Stimulated activated naive B cell treated with anti-CD40 and anti-IgM and Interleukin-4, amounts not matched to agents 10 μg/mL and 1 μg/mL and 100 μg/mL, for 72 hours (primary cell): ENCODE data around the gene PTH2.

Experiments used
- ATAC-seq, 2 donors: fragments of 150-1000 bp; cut with Tn5 transposase; replicated peaks; 2 replicates each; pipeline ENCODE4 v1.10.0; 2021; ENCODE audit warnings: moderate library complexity in 1 of 2
- DNase-seq: peaks from one replicate; pipeline ENCODE4 v3.0.0; 2021
- H3K27ac Mint-ChIP-seq: one replicate; pipeline ENCODE4 v1.8.0; 2022; ENCODE audit warnings: mild to moderate bottlenecking, mixed read lengths
- H3K27me3 Mint-ChIP-seq, 2 donors: one replicate each; pipeline ENCODE4 v1.8.0; 2022; ENCODE audit warnings: mixed read lengths in 2 of 2
- H3K36me3 Mint-ChIP-seq, 2 donors: one replicate each; pipeline ENCODE4 v1.8.0; 2022; ENCODE audit warnings: mixed read lengths in 2 of 2, mild to moderate bottlenecking in 1 of 2
- H3K4me1 Mint-ChIP-seq, 2 donors: one replicate each; pipeline ENCODE4 v1.8.0; 2022; ENCODE audit warnings: mixed read lengths in 2 of 2, mild to moderate bottlenecking in 1 of 2
- H3K4me3 Mint-ChIP-seq, 2 donors: one replicate each; pipeline ENCODE4 v1.8.0; 2022; ENCODE audit warnings: mild to moderate bottlenecking in 2 of 2, mixed read lengths in 2 of 2, moderate library complexity in 1 of 2
- H3K9me3 Mint-ChIP-seq, 2 donors: one replicate each; pipeline ENCODE4 v1.8.0; 2022; ENCODE audit warnings: mixed read lengths in 2 of 2, mild to moderate bottlenecking in 1 of 2

Gene PTH2

GRCh38 chr19:49403404-49404187 is 19.6 kb downstream of the PTH2 start:
- H3K36me3 Mint-ChIP-seq = no peaks in the 10 kb centered on the region
- H3K27ac Mint-ChIP-seq = peak overlapping the region; percentile 84
- H3K9me3 Mint-ChIP-seq = no peaks in the 10 kb centered on the region
- peak overlapping the region in 1 of 2 donors; percentile 67 for H3K4me3 Mint-ChIP-seq
- peaks cover 3% of the 10 kb centered on the region in 2 donors for H3K27me3 Mint-ChIP-seq
- peaks cover 22 to 53% of the 10 kb centered on the region in 2 donors for H3K4me1 Mint-ChIP-seq
- DNase-seq = peak; percentile 46
- peak; percentile 90 to 96 for ATAC-seq

- H3K4me3 Mint-ChIP-seq = no peak overlapping the region
- no peaks in the 10 kb centered on the region for H3K36me3 Mint-ChIP-seq
- peaks cover 5 to 12% of the 10 kb centered on the region in 2 donors for H3K27me3 Mint-ChIP-seq
- H3K4me1 Mint-ChIP-seq = peaks cover 11 to 44% of the 10 kb centered on the region in 2 donors
- H3K9me3 Mint-ChIP-seq = no peaks in the 10 kb centered on the region
- ATAC-seq (no peak), DNase-seq (no peak)
- no peak overlapping the region for H3K27ac Mint-ChIP-seq
Observed at GRCh38 chr19:49400029-49400428, 23.2 kb downstream of the PTH2 start.

GRCh38 chr19:49398931-49399330 is 24.3 kb downstream of the PTH2 start:
- Mint-ChIP-seq H3K9me3 (no peaks in the 10 kb centered on the region), H3K4me3 (no peak overlapping the region), H3K27ac (no peak overlapping the region)

GRCh38 chr19:49398001-49398615 is 25.1 kb downstream of the PTH2 start:
- H3K36me3 Mint-ChIP-seq = no peaks in the 10 kb centered on the region
- ATAC-seq (no peak), DNase-seq (no peak)
- H3K4me3 Mint-ChIP-seq = no peak overlapping the region
- peaks cover 4 to 25% of the 10 kb centered on the region in 2 donors for H3K4me1 Mint-ChIP-seq
- H3K9me3 Mint-ChIP-seq = no peaks in the 10 kb centered on the region
- peaks cover 5 to 12% of the 10 kb centered on the region in 2 donors for H3K27me3 Mint-ChIP-seq
- no peak overlapping the region for H3K27ac Mint-ChIP-seq

More at GRCh38 chr19:49398931-49399330, 24.3 kb downstream of the PTH2 start:
- no peak for ATAC-seq
- Mint-ChIP-seq H3K4me1 (peaks cover 10 to 33% of the 10 kb centered on the region in 2 donors), H3K27me3 (peaks cover 5 to 12% of the 10 kb centered on the region in 2 donors), H3K36me3 (no peaks in the 10 kb centered on the region)
- no peak for DNase-seq

GRCh38 chr19:49396738-49397505 is 26.3 kb downstream of the PTH2 start:
- DNase-seq = no peak
- Mint-ChIP-seq H3K27ac (no peak overlapping the region), H3K4me1 (peaks cover 3 to 29% of the 10 kb centered on the region in 2 donors), H3K36me3 (no peaks in the 10 kb centered on the region), H3K27me3 (peaks cover 8 to 12% of the 10 kb centered on the region in 2 donors), H3K9me3 (no peaks in the 10 kb centered on the region), H3K4me3 (no peak overlapping the region)
- ATAC-seq = no peak

GRCh38 chr19:49395581-49396407 is 27.4 kb downstream of the PTH2 start:
- Mint-ChIP-seq H3K27me3 (peaks cover 9 to 12% of the 10 kb centered on the region in 2 donors), H3K4me3 (no peak overlapping the region), H3K27ac (no peak overlapping the region), H3K4me1 (peaks cover 4 to 33% of the 10 kb centered on the region in 2 donors), H3K9me3 (no peaks in the 10 kb centered on the region), H3K36me3 (no peaks in the 10 kb centered on the region)
- no peak for ATAC-seq
- DNase-seq = no peak

GRCh38 chr19:49393881-49394280 is 29.4 kb downstream of the PTH2 start:
- H3K36me3 Mint-ChIP-seq = no peaks in the 10 kb centered on the region
- ATAC-seq (no peak), DNase-seq (no peak)
- H3K4me3 Mint-ChIP-seq = no peak overlapping the region
- H3K9me3 Mint-ChIP-seq = no peaks in the 10 kb centered on the region
- no peak overlapping the region for H3K27ac Mint-ChIP-seq
- H3K27me3 Mint-ChIP-seq = peaks cover 9 to 12% of the 10 kb centered on the region in 2 donors
- peaks cover 14 to 51% of the 10 kb centered on the region in 2 donors for H3K4me1 Mint-ChIP-seq

GRCh38 chr19:49391581-49392399 is 31.5 kb downstream of the PTH2 start:
- H3K9me3 Mint-ChIP-seq = no peaks in the 10 kb centered on the region
- H3K27ac Mint-ChIP-seq = no peak overlapping the region
- ATAC-seq (peak; percentile 84 to 92), DNase-seq (peak; percentile 57)
- H3K4me3 Mint-ChIP-seq = no peak overlapping the region
- no peaks in the 10 kb centered on the region for H3K36me3 Mint-ChIP-seq
- H3K4me1 Mint-ChIP-seq = peaks cover 21 to 58% of the 10 kb centered on the region in 2 donors
- H3K27me3 Mint-ChIP-seq = peaks cover 0 to 4% of the 10 kb centered on the region in 2 donors

- H3K27me3 Mint-ChIP-seq = peaks cover 0 to 4% of the 10 kb centered on the region in 2 donors
- peak overlapping the region; percentile 26 for H3K27ac Mint-ChIP-seq
- ATAC-seq (peak; percentile 45 to 60), DNase-seq (no peak)
- H3K9me3 Mint-ChIP-seq = no peaks in the 10 kb centered on the region
- no peaks in the 10 kb centered on the region for H3K36me3 Mint-ChIP-seq
- peaks cover 21 to 58% of the 10 kb centered on the region in 2 donors for H3K4me1 Mint-ChIP-seq
- H3K4me3 Mint-ChIP-seq = no peak overlapping the region
Observed at GRCh38 chr19:49390929-49391359, 32.3 kb downstream of the PTH2 start.

GRCh38 chr19:49390131-49390928 is 32.9 kb downstream of the PTH2 start:
- ATAC-seq (no peak), DNase-seq (no peak)
- no peak overlapping the region for H3K4me3 Mint-ChIP-seq
- peak overlapping the region; percentile 26 for H3K27ac Mint-ChIP-seq
- H3K4me1 Mint-ChIP-seq = peaks cover 21 to 58% of the 10 kb centered on the region in 2 donors
- H3K9me3 Mint-ChIP-seq = no peaks in the 10 kb centered on the region
- H3K36me3 Mint-ChIP-seq = no peaks in the 10 kb centered on the region
- peaks cover 0 to 4% of the 10 kb centered on the region in 2 donors for H3K27me3 Mint-ChIP-seq

- no peaks in the 10 kb centered on the region for H3K9me3 Mint-ChIP-seq
- no peaks in the 10 kb centered on the region for H3K36me3 Mint-ChIP-seq
- peaks cover 21 to 58% of the 10 kb centered on the region in 2 donors for H3K4me1 Mint-ChIP-seq
- DNase-seq (no peak), ATAC-seq (no peak)
- no peak overlapping the region for H3K27ac Mint-ChIP-seq
- peaks cover 0 to 4% of the 10 kb centered on the region in 2 donors for H3K27me3 Mint-ChIP-seq
- peak overlapping the region in 1 of 2 donors; percentile 50 for H3K4me3 Mint-ChIP-seq
Observed at GRCh38 chr19:49389406-49389805, 33.8 kb downstream of the PTH2 start.

GRCh38 chr19:49387936-49388372 is 35.3 kb downstream of the PTH2 start, which contains the start of gene KASH5:
Gene KASH5 (plus strand): TSS chr19:49388249. CDS start chr19:49390884, 2,635 bp downstream.
- DNase-seq (peak; percentile 60), ATAC-seq (peak; percentile 33 to 77)
- no peaks in the 10 kb centered on the region for H3K9me3 Mint-ChIP-seq
- no peaks in the 10 kb centered on the region for H3K36me3 Mint-ChIP-seq
- peak within 1 kb of the TSS; percentile 72 to 80 for H3K4me3 Mint-ChIP-seq
- H3K4me1 Mint-ChIP-seq = peaks cover 21 to 57% of the 10 kb centered on the region in 2 donors
- H3K27me3 Mint-ChIP-seq = peaks cover 0 to 4% of the 10 kb centered on the region in 2 donors
- H3K27ac Mint-ChIP-seq = peak within 1 kb of the TSS; percentile 83
